NCI-H748 (cell line): ENCODE measurements around the gene NOXO1.
"Not testable (repeated sequence)": the region's sequence is repeated elsewhere in the genome, so short reads cannot be mapped to it uniquely, and the experiment has no call there.

Experiments used
- DNase-seq: peaks from one replicate; lab custom pipeline; 2025; ENCODE audit not compliant: unreplicated experiment; lab: John Stamatoyannopoulos, UW

NOXO1 gene

DNA sequence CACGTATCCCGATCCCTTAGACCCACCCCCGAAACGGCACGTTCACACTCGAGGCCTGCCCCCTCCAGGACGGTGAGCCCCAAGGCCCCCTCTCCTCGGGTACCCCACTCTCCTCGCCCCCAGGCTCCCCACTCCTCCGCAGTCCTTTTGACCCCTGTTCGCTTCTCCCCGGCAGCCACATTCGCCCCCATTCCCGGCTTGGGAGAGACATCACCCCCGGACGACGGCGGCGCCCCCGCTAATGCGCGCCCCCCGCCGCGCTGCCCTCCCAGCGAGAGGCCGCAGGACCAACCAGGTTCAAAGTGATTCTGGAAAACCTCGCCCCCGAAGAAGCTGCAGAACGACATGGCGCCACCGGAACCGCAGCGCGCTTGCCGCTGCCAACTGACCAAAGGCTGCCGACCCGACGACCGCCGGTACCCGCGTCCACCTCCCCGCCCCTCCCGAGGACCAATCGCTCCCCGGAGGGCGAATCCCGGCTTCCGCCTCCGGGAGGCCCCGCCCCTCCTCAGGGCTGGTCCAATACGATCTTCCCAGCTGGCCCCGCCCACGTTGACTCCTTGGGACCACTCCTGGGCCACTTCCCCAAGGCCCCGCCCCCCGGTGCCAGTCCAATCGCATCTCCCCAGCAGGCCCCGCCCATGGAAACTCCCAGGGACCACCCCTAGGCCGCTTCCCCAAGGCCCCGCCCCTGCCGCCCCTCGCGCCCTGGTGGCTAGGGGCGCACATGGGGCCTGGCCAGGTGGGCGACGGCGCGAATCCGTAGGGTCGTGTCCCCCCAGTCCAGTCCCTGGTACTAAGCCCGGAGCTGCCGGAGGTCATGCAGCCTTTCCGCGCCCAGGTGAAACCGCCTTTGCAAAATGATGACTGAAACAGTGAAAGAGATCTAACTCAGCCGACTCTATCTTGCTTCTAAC, 38.2 kb downstream of the NOXO1 start, which contains the start of gene MSRB1:
Gene MSRB1, minus strand, starts transcription at position 390 of the 917 bp plus-strand sequence. Its CDS starts 43 bp downstream, at position 347.
- peak; percentile 97 for DNase-seq

DNA sequence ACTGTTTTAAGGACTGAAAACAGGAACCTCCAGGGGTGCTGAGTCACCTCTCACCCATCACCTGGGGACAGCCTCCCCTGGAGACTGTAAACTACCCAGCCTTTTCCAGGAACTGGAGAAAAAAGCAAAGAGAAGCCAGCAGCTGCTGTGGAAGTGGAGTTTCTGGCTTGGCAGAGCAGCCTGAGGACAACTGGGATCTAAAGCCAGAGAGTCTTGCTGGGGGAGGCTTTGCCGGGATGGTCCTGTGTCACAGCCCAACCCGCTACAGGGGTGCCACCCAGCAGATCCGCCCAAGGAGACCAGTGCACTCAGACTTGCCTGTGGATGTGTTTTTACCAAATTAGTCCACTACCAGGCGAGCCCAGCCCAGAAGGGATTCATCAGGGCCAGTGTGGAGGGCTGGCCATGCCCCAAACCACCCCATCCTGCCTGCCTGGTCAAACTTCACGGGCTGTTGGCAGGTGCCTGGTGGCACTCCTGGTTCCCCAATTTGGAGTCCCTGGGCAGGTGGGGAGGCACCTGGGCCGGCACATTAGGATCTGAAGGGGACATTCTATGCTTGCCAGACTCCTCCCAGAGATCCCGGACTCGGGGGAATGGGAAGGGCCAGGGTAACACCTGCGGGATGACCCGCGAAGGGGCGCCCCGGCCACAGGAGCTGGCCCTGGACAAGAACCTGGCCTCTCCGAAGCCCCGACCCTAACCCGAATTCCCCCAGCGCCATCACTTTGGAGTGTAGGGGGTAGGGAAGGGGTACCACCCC, 39.0 kb downstream of the NOXO1 start:
- no peak for DNase-seq

DNA sequence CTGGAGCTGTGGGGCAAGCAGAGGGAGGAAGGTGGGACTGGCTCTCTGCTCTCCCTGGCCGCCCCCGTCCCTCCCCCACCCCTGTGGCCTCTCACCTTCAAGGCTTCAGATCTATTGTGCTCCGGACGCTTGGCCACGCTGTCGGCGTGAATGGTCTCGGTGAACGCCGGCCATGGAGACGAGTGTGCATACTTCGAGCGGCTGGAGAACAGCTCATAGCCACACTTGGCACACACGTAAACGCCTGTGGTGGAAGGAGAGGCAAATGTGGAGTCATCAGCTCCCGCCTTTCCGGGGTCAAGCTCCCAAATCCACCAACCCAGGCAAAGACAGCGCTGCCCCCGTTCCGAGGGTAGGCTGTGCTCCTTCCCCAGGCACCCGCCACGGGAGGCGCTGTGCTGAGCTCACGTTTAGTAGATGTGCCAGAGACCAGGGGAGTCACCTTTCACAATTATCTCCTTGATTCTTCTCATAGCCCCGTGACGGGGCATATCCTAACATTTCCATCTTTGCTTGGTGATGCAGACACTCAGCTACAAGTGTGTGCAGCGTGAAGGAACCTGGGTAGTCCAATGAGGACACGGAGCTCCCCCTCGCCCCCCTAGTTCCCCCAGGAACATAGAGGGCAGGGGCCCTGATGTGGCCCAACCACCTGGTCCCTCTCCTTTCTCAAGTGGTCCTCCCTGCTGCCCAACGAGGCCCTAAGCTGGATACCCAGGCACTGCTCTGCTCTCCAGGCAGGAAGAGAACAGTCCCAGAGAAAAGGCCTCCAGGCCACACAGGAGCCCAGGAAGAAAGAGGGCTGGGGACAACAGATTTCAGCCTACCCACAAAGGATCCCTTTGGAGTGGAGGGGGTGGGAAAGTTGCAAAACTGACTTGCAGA, 39.9 kb downstream of the NOXO1 start:
- no peak for DNase-seq

DNA sequence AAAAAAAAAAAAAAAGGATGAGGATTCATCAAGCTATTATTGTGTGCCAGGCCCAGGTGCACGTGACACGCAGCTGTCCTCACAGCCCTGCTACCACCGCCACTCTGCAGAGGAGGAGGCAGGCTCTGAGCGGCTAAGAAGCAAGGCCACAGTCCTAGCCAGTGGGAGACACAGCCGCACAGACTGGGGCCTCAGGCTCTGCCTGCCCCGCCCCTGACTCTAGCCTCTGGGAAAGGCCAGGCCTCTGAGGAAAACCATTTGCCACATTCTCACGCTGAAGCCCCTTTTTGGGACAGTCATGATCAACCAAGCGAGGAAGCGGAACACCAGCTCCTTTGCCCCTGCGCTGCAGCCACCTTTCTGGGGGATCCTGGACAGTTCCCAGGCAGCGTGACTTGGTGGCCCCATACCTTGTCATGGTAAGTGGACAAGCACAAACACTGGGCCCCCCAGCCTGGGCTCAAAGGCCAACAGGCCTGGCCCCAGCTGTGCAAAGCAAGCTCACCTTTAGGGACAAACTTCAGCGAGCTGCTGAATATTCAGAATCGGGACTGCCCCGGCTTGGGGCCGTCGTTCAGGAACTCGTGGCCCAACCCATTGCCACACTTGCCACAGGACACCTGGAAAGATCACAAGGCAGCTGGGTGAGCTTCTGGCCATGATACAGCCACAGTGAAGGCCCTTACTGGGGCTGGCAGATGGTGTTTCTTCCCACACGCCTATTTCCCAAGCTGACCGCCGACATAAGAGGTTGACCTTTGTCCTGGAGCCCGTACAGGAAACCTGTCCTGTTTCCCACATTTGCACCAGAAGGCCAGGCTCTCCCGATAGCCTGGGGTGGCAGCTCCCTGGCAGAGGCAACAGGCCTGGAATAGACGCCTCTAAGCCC, 40.8 kb downstream of the NOXO1 start:
- DNase-seq = no peak

DNA sequence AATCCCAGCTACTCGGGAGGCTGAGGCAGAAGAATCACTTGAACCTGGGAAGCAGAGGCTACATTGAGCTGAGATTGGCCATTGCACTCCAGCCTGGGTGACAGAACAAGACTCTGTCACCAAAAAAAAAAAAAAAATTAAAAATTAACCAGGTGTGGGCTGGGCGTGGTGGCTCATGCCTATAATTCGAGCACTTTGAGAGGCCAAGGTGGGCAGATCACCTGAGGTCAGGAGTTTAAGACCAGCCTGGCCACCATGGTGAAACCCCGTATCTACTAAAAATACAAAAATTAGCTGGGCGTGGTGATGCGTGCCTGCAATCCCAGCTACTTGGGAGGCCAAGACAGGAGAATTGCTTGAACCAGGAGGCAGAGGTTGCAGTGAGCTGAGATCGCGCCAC, 41.4 kb downstream of the NOXO1 start:
- DNase-seq = not testable (repeated sequence)

DNA sequence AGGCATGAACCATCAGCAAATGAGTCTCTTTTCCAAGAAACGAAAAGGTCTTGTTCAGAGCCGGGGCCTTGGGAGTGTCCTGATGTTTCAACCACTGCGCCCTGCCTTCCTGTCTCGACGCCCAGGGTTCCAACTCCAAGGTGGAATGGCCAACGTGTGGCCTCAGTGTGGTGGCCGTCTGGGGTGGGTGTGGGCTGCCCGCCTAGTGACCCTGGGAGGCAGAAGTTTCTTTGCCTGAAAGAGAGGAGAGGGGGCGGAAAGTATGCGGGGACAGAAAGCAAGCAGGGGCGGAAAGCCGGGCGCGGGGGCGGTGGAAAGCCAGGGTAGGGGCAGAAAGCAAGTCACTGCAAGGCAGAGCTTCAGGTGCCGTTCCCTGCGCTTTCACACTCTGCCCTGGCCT, 42.4 kb downstream of the NOXO1 start:
- no peak for DNase-seq

DNA sequence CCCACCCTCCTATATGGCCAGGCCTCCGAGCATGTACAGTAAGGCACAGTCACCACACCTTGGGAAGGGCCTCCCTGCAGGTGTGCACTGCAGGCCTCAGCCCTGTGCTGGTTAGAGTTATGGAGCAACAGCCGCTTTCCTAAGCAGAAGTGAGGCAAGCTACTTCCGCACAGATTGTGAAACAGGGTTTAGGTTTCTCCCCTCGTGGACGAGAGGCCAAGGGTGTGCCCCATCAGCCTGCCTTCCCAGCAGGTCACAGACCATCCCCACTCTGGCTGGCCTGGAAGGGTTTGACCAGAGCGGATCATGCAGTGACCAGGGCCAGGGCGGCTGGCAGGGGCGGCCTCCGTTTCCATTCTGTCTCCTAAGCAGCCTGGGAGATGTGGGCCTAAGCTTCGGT, 43.0 kb downstream of the NOXO1 start:
- no peak for DNase-seq

DNA sequence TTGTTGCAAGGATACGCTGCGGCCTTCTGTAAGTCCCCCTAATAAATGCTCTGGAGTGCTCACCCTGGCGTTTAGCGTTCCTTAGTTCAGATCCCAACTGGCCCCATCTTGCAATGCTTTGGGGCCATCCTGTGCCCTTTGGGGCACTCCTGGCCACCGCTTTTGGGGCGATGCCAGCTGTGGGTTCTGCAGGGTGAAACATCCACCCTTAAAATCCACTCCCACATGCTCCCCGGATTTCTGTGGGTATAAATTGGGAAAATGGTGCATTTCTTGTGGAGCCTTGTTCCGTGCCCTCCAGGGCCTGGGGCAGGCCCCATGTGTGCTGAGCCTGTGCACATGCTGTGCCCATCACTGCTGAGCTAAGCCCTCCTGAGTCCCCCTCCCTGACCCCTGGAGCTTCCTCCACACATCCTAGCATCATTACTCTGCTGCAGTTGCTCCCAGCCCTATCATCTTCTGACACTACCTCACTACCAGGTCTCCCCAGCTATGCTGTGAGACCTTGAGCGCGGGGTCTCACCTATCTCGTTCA, 44.3 kb downstream of the NOXO1 start:
- DNase-seq = no peak

DNA sequence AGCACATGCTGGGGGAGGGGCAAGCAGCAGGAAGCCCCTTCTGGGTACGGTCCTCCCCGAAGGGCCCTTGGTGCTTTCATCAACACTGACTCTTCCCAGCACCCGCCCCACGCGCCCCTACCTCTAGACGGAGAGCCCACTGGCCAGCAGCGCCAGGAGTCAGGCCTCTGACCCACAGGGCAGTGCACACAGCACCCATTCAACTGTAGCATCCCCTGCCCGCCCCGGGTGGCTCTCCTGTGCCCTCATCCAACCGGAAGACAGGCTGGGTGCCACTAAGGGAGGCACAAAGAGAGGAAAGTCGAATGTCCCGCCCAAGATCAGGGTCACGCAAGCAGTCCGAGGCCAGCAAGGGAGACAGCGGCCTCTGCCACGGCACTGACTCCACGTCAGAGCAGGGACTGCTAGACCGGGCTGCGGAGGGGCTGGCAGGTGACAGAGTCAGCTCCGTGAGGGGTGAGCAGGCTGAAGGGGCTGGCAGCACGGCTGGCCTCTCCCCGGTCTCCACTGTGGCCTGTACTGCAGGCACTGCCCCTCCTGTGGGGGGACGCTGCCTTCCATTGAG, 48.1 kb downstream of the NOXO1 start:
- no peak for DNase-seq

DNA sequence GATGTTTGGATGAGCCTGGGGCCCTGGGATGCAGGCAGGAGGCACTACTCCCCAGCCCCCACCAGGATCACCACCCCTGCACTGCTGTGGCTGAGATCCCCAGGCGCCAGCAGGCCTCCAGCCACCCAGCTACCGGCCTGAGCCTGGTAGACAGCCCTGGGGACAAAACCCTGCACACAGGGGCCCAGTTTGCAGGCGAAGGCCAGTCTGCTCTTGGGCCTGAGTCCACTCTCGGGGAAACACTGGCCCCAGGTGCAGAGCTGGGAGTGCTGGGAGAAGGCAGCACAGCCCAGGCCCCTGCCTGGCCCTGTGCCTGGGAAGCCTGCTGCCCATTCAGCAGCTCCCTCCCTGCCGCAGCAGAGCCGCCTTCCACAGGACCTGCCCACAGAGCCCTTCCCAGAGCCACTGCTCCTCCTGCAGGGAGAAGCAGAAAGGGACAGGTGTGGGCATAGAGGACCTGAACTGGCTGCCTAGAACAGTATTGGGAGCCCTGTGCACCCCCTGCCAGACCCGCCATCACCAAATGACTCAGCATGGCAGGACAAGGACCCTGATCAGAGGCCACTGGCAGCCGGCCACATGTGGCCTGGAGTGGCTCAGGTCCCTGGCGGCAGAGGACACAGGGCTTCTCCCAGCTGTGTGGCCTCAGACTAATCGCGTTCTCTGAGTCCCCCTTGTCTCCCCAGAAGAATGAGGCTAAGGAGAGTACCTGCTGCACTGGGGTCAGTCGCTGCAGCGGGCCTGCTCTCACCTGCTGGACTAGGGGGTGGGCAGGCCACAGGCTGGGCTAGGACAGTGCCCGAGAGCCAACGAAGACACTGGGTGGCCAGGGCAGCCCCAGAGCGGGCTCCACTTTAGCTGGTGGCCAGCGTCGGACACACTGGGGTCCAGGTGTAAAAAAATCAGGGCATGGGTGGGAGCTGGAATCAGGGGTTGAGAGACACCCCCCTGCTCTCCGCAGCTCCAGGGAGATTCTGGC, 48.9 kb downstream of the NOXO1 start:
- peak; percentile 3 for DNase-seq

DNA sequence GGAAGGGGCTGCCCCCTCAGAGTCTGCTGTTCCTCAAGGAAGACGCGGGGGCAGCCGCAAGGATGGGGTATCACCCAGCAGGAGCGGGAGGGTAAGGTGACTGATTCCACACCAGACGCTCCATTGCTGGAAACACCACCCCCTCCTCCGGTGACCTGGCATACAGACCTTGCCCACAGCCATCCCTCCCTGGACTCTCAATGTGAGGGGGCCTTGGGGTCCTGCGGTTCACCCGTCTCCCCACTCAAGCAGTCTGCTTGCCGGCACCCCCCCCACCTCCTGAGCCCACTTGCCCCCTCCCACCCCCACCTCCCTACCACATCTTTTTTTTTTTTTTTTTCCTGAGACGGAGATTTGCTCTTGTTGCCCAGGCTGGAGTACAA, 50.9 kb downstream of the NOXO1 start:
- DNase-seq = no peak

DNA sequence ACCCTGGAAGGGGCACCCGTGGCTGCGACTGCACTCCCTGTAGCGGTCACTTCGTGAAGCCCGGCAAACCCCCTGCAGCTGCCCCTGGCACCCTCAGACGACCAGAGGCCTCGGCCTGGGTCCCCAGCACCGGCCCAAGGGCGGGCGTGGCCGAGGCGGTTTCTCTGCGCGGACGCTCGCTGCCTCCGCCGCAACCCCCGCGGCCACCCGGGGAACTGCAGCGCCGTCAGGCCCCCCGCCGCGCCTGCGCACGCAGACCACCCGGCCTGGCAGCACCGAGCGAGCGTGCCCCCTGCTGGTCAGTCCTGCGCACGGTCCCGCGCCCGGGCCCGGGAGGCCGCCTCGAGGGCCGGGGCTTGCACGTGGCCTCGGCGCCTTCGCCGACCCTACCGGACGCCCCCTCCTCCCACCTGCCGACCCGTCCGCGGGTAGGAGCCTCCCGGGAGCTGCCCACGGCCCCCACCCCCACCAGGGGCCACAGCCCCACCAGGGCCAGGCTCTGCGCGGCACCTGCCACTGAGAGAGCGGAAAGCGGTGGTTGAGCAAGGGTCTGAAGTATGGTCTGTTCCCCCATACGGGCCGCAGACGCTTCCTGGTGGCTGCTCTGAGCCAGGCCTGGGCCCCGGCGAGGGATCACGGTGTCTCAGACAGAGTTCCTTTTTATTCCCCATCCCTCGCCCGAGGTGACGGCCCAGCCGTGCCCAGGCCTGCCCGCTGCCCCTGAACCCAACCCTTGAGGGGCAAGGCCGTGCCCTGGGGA, 51.5 kb downstream of the NOXO1 start:
- DNase-seq = peak; percentile 79

DNA sequence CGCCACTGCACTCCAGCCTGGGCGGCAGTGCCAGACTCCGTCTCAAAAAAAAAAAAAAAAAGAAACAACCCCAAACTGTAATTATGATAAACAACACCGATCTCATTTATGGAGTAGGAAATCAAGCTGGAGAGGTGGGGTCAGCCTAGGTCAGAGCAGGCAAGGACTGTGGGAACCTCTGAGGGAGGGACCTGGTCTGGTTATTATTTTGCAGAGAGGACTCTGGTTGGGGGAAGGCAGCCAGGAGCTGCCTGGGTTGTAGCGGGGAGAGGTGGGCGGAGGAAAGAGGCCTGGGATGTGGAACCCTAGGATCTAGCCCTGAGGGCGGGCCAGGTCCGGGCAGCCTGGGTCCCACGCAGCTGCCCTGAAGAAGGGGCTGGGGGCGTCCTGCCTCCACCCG, 52.2 kb downstream of the NOXO1 start:
- DNase-seq = peak; percentile 31
